Nephron progenitor cell (in vitro differentiated cells): ENCODE data around the gene CLPTM1L.

ENCODE experiments used
- DNase-seq: peaks from one replicate; pipeline ENCODE4 v3.0.0; 2021
- H3K27ac Mint-ChIP-seq: 2 replicates; pipeline ENCODE4 v1.8.0; 2021; ENCODE audit warnings: mild to moderate bottlenecking, moderate library complexity, mixed read lengths
- H3K27me3 Mint-ChIP-seq: 2 replicates; pipeline ENCODE4 v1.8.0; 2021; ENCODE audit warnings: mild to moderate bottlenecking, low read depth, mixed read lengths; ENCODE audit not compliant: poor library complexity
- H3K36me3 Mint-ChIP-seq: 2 replicates; pipeline ENCODE4 v1.8.0; 2021; ENCODE audit warnings: low read depth, mixed read lengths
- H3K4me1 Mint-ChIP-seq: 2 replicates; pipeline ENCODE4 v1.8.0; 2021; ENCODE audit warnings: mixed read lengths
- H3K4me3 Mint-ChIP-seq: 2 replicates; pipeline ENCODE4 v1.8.0; 2021; ENCODE audit warnings: mild to moderate bottlenecking, moderate library complexity, mixed read lengths
- H3K9me3 Mint-ChIP-seq: 2 replicates; pipeline ENCODE4 v1.8.0; 2021; ENCODE audit warnings: mild to moderate bottlenecking, moderate library complexity, mixed read lengths
- TF ChIP-seq, protein P1 (sequence below): fragments of 200-600 bp; sonication (generic); IDR thresholded peaks from 2 replicates; pipeline ENCODE4 v1.5.0; 2021; ENCODE audit warnings: antibody characterized with exemption

CLPTM1L gene

DNA sequence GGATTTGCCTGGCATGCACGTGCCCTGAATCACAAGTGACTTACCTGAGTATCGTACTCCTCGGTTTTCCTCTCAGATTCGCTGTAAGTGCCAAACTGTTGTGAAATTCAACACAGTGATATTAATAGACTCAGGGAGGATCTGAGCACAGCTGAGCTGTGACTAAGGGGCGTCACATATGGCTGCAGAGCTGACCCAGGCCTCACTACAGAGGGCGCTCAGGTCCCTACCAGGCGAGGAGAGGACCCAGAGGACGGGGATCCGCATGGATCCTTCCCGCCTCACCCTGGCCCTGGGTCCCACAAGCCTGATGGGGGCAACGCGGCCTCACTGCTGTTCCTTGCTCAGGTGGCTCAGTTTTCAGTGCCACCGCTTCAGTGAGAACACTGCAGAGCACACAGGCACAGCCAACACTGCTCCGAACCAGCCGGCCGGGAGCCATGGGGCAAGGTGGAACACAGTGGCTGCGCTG is 20.1 kb downstream of the CLPTM1L start:
- TF ChIP-seq, protein P1, sequence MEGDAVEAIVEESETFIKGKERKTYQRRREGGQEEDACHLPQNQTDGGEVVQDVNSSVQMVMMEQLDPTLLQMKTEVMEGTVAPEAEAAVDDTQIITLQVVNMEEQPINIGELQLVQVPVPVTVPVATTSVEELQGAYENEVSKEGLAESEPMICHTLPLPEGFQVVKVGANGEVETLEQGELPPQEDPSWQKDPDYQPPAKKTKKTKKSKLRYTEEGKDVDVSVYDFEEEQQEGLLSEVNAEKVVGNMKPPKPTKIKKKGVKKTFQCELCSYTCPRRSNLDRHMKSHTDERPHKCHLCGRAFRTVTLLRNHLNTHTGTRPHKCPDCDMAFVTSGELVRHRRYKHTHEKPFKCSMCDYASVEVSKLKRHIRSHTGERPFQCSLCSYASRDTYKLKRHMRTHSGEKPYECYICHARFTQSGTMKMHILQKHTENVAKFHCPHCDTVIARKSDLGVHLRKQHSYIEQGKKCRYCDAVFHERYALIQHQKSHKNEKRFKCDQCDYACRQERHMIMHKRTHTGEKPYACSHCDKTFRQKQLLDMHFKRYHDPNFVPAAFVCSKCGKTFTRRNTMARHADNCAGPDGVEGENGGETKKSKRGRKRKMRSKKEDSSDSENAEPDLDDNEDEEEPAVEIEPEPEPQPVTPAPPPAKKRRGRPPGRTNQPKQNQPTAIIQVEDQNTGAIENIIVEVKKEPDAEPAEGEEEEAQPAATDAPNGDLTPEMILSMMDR: no peak
- Mint-ChIP-seq H3K4me3 (no peak overlapping the region), H3K4me1 (peaks cover 28% of the 10 kb centered on the region), H3K9me3 (peaks cover 25% of the 10 kb centered on the region), H3K36me3 (peaks cover 41% of the 10 kb centered on the region), H3K27me3 (peaks cover 12% of the 10 kb centered on the region), H3K27ac (no peak overlapping the region)
- no peak for DNase-seq

DNA sequence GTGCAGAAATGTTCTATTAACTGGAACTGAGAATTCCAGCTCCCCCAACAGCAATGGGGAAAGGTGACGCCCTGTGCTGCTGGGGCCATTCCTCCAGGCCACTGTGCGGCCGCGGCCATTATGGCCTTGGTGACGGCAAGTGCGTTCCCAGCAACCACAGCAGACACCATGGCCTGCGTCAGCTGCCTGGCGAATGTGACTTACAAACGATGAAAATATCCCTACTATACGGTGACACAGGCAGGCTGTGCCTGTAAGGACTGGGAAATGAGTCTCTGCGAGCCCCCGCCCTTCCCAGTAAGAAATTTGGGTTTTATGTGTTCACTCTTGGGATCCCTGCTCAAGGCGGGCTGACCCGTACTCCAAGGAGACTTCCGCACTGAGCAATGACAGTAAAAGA is 20.6 kb downstream of the CLPTM1L start:
- peaks cover 12% of the 10 kb centered on the region for H3K27me3 Mint-ChIP-seq
- H3K27ac Mint-ChIP-seq: no peak overlapping the region
- no peak overlapping the region for H3K4me3 Mint-ChIP-seq
- H3K4me1 Mint-ChIP-seq: peaks cover 28% of the 10 kb centered on the region
- H3K36me3 Mint-ChIP-seq: peaks cover 41% of the 10 kb centered on the region
- peaks cover 25% of the 10 kb centered on the region for H3K9me3 Mint-ChIP-seq
- no peak for DNase-seq
- TF ChIP-seq, protein P1: no peak

DNA sequence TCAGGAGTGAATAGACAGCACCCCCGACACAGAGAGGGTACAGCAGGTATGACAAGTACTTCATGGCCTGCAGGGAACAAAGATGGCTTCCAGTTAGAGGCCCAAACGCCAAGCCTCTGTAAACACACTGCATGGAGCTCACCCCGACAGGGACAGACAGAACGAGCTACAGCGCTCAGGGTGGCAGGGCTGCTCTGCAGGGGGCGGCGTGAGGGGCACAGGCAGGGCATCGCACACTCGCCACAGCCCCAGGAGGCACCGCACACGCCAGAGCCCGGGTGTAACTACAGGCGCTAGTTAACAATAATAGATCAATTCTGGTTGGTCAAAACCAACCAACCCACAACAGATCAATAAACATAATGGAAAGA is 21.1 kb downstream of the CLPTM1L start:
- H3K36me3 Mint-ChIP-seq: peaks cover 38% of the 10 kb centered on the region

DNA sequence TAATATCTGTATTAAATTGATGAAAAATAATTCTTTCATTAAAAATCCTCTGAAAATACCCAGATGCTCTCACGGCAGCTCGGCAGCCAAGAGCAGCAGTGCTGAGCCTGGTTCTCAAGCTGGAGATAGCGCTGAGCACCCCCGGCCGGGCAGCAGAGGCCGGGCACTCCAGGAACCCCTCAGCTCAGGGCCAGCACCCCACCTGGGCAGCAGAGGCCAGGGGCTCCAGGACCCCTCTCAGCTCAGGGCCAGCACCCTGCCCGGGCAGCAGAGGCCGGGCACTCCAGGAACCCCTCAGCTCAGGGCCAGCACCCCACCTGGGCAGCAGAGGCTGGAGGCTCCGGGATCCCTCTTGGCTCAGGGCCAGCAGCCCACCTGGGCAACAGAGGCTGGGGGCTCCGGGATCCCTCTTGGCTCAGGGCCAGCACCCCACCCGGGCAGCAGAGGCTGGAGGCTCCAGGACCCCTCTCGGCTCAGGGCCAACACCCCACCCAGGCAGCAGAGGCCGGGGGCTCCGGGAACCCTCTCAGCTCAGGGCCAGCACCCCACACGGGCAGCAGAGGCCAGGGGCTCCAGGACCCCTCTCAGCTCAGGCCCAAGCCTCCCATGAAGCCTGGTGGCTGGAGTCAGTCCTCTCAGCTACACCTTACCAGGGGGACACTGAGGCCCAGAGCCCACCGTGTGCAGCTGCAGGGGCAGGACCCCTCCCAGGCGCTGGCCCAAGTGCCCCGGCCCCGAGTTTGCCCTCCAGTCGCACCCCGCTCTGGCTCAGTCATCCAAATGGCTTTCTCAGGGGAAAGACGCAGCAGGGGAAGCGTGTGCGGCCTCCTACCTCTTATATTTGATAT is 21.7 kb downstream of the CLPTM1L start:
- H3K27ac Mint-ChIP-seq: no peak overlapping the region
- H3K9me3 Mint-ChIP-seq: peaks cover 18% of the 10 kb centered on the region
- TF ChIP-seq, protein P1: no peak
- no peak overlapping the region for H3K4me3 Mint-ChIP-seq
- peaks cover 32% of the 10 kb centered on the region for H3K36me3 Mint-ChIP-seq
- H3K27me3 Mint-ChIP-seq: peaks cover 10% of the 10 kb centered on the region
- no peak for DNase-seq
- H3K4me1 Mint-ChIP-seq: peaks cover 21% of the 10 kb centered on the region

More for the DNA sequence above, 21.1 kb downstream of the CLPTM1L start:
- TF ChIP-seq, protein P1: no peak
- peaks cover 24% of the 10 kb centered on the region for H3K9me3 Mint-ChIP-seq
- DNase-seq: no peak
- no peak overlapping the region for H3K4me3 Mint-ChIP-seq
- no peak overlapping the region for H3K27ac Mint-ChIP-seq
- H3K4me1 Mint-ChIP-seq: peaks cover 27% of the 10 kb centered on the region
- peaks cover 12% of the 10 kb centered on the region for H3K27me3 Mint-ChIP-seq

DNA sequence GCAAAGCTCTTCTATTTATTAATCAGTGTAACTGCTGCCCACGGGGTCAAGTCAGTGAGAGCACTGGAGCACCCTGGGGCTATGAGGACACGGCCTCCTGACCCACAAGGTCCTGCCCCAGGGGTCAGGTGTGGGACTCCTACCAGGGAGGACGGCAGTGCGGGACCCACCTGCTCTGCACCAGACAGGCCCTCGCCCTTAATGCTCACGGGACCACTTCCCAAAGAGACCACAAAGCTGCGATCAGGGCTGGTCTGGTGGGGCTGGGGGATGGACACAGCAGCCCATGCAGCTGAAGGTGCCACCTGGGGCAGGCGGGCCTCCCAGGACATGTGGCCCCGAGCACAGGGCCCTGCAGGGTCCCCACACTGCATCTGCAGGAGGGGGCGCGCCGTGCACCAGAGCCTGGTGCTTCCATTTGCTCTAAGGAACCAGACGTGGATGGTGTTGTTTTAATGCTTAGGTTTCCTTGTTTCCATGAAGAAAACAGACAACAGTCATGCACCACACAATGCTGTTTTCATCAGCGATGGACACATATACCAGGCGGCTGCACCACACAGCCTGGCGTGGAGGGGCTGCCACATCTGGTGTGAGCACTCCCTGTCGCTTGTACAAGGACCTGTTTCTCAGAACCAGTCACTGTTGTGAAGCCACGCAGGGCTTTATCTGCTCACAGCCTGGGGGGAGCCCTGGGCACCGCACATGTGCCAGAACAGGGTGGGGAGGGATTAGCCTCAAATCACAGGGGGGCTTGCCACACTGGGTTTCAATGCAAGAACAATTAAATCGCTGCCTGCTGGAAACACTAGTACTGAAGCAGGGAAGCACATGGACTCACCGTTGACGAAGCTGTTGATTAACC is 22.6 kb downstream of the CLPTM1L start:
- Mint-ChIP-seq H3K4me1 (peaks cover 19% of the 10 kb centered on the region), H3K27ac (no peak overlapping the region), H3K4me3 (no peak overlapping the region), H3K9me3 (peaks cover 12% of the 10 kb centered on the region), H3K27me3 (peaks cover 4% of the 10 kb centered on the region), H3K36me3 (peaks cover 29% of the 10 kb centered on the region)
- no peak for DNase-seq
- TF ChIP-seq, protein P1: no peak
